ENCODE results near the gene CNTN4.

CNTN4 gene

GRCh38 chr3:2090095-2090911 lies 8.4 kb upstream of the CNTN4 start:
- no peak for DNase-seq (ENCODE audit: low read depth)
- TF ChIP-seq CTCF (IDR thresholded peaks at IDR 0.05; ENCODE audit: low read depth, low read length, missing control alignments): no peak
- in situ Hi-C loops (cut with HindIII; ENCODE audit: low sequenced_read_pairs): no loop called here

GRCh38 chr3:2092758-2093157 lies 5.9 kb upstream of the CNTN4 start:
- H3K4me3 ChIP-seq (ENCODE audit: low read depth, low read length): no peak overlapping the region
- TF ChIP-seq CTCF (IDR thresholded peaks at IDR 0.05; ENCODE audit: low read depth, low read length, missing control alignments): no peak
- DNase-seq (ENCODE audit: low read depth): no peak
- in situ Hi-C loops (cut with HindIII; ENCODE audit: low sequenced_read_pairs): no loop called here

More at GRCh38 chr3:2090095-2090911, 8.4 kb upstream of the CNTN4 start:
- H3K4me3 ChIP-seq (ENCODE audit: low read depth, low read length): no peak overlapping the region

- DNase-seq (ENCODE audit: low read depth): no peak
- in situ Hi-C loops (cut with HindIII; ENCODE audit: low sequenced_read_pairs): no loop called here
- TF ChIP-seq CTCF (IDR thresholded peaks at IDR 0.05; ENCODE audit: low read depth, low read length, missing control alignments): no peak
- H3K4me3 ChIP-seq (ENCODE audit: low read depth, low read length): no peak overlapping the region
These were observed 3.7 kb upstream of the CNTN4 start for GRCh38 chr3:2094941-2095340.

GRCh38 chr3:2096216-2096615 lies 2.5 kb upstream of the CNTN4 start:
- no peak for DNase-seq (ENCODE audit: low read depth)
- H3K4me3 ChIP-seq (ENCODE audit: low read depth, low read length): no peak overlapping the region
- in situ Hi-C loops (cut with HindIII; ENCODE audit: low sequenced_read_pairs): no loop called here
- no peak for TF ChIP-seq CTCF (IDR thresholded peaks at IDR 0.05; ENCODE audit: low read depth, low read length, missing control alignments)

GRCh38 chr3:2097641-2098191 lies 950 bp upstream of the CNTN4 start:
- peak overlapping the region; percentile 39 for H3K4me3 ChIP-seq (ENCODE audit: low read depth, low read length)
- in situ Hi-C loops (cut with HindIII; ENCODE audit: low sequenced_read_pairs): no loop called here
- no peak for DNase-seq (ENCODE audit: low read depth)
- TF ChIP-seq CTCF (IDR thresholded peaks at IDR 0.05; ENCODE audit: low read depth, low read length, missing control alignments): no peak

- in situ Hi-C loops (cut with HindIII; ENCODE audit: low sequenced_read_pairs): no loop called here
- DNase-seq (ENCODE audit: low read depth): no peak
- no peak for TF ChIP-seq CTCF (IDR thresholded peaks at IDR 0.05; ENCODE audit: low read depth, low read length, missing control alignments)
- H3K4me3 ChIP-seq (ENCODE audit: low read depth, low read length): peak overlapping the region; percentile 39
These were observed 484 bp downstream of the CNTN4 start for GRCh38 chr3:2099028-2099671.
